ENCODE results near the gene VAV2.

Gene VAV2

GRCh38 chr9:133813749-133814585 is 178.2 kb downstream of the VAV2 start:
- no peak for DNase-seq

DNA sequence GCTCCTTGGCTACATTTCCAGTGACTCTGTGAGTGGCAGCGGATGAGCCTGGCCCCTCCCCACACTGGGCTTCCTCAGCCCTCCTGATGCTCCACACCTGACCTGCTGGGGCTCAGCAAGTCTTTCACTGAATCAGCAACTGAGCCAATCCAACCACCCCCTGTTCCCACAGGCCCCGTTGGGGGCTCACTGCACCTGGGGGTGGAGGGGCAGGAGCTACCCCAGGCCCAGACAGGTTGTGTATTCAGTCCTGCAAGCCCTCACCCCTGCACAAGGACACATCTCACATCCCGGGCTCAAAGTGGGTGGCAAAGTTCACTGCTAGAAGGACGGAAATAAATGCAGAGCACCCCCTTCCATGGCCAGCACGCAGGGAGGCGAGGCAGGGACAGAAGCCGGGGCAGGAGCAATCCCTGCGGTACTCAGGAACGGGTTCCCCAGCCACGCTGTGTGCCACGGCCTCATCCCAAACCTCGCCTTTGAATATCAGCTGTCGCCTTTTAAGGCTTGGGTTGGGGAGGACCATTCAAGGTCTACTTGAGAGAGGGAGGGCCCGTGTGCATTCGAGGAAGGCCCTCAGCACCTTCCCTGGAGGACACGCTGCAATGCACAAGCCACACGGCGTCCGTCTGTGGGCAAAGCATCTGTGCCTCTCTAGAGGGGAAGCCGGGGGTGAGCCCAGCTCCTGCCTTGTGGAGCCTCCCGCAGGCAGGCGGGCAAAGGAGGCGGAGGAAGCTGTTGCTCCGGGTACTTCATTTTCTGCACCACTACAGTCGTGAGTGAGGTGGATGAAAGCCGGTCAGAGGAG is 179.0 kb downstream of the VAV2 start:
- no peak for DNase-seq

- DNase-seq: no peak
These were observed 179.9 kb downstream of the VAV2 start for GRCh38 chr9:133812077-133812868.

DNA sequence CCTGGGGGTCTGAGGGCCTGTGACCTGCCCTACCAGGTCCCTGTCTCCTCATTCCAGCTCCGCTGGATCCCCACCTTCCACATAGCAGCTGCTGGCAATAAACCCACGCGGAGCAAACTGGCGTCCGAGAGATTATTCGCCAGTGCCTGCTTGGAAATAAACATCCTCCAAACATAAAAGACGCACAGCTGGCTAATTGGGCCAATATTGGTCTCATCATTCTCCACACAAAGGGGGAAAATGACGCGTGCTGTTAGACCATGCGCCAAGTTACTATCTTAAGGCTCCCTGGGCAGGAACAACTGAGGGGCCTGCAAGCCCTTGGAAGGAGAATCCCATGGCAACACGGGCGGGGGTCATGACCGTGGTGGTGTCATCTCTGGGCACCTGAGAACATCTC is 180.7 kb downstream of the VAV2 start:
- no peak for DNase-seq

DNA sequence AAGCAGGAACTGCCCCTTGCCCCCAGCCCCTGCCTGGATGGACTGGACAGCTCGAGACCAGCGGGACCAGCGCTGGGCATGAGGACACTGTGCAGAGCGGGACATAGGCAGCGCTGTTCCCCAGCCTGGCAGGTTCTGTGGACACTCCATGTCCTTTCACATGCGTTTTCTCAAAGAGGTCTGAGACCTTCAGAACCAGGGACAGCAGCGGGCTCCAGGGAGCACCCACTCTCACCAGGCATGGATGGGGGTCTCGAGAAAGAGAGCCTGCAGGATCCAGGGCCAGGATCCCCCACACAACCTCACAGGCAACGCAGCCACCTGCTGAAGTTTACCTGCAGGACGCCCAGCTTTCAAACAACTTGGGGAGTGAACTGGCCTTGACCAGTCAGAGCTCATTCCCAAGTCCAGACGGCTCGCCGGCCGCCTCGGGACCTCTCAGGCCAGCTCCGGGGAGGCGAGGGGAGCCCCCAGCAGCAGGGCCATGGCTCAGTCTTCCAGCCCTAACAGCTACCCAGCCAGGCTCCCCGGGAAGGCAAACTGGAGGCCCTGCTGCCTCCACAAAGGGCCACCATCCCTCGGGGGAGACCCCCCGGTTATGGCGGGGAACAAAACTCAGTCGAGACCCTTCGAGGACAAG is 181.4 kb downstream of the VAV2 start:
- no peak for DNase-seq

DNA sequence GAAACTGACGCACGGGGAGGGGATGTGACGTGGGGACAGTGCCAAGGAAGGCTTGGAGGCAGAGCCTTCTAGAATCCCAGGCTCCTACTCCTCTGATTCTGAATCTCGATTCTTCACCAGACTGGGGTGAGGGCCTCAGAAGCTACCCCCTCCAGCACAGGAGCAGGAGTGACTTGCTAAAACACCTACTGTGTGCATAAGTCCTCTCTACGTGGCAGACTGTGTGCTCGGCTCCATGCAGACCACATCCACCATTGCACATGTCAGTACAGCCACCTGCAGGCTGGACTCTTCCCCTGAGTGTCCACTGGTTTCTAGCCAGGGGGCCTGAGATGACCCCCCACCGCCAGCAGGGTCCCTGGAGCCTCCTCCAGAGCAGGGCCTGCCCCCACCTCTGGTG is 182.8 kb downstream of the VAV2 start:
- no peak for DNase-seq

DNA sequence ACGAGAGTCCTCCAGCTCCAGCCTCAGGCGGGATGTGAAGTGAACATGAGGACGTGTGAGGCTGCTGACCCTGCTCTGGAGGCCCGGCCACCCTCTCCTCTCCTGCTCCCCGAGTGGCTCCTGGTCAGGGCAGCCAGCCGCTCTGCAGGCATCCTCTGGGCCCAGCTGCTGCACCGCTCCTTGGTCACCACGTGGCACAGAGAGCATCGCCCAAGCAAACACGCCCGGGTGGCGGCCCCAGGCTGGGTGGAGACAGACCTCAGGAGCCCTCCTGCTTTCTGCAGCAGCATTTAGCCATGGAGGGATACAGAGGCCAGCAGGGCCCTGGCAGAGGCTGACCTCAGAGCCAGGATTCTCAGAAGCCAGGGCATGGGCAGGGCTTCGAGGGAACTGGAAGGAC is 184.3 kb downstream of the VAV2 start:
- no peak for DNase-seq

GRCh38 chr9:133807037-133807436 is 185.1 kb downstream of the VAV2 start:
- no peak for DNase-seq

DNA sequence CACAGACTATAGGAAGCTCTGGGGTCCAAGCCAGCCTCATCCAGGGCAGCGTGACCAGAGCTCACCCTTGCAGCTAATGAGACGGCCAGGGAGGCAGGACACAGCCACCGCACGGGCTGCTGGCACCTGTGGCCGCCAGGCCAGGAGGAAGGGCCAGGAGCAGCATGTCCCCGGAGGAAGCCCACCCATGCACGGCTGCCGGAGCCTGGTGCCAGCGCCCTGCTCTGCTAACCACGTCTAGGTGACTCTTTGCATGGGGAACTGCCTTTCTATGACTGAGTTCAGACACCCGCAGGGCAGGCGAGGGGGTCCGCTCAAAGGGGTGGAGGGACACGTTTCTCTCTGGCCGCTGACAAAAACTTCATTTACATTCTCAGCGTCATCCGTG is 185.5 kb downstream of the VAV2 start:
- no peak for DNase-seq

DNA sequence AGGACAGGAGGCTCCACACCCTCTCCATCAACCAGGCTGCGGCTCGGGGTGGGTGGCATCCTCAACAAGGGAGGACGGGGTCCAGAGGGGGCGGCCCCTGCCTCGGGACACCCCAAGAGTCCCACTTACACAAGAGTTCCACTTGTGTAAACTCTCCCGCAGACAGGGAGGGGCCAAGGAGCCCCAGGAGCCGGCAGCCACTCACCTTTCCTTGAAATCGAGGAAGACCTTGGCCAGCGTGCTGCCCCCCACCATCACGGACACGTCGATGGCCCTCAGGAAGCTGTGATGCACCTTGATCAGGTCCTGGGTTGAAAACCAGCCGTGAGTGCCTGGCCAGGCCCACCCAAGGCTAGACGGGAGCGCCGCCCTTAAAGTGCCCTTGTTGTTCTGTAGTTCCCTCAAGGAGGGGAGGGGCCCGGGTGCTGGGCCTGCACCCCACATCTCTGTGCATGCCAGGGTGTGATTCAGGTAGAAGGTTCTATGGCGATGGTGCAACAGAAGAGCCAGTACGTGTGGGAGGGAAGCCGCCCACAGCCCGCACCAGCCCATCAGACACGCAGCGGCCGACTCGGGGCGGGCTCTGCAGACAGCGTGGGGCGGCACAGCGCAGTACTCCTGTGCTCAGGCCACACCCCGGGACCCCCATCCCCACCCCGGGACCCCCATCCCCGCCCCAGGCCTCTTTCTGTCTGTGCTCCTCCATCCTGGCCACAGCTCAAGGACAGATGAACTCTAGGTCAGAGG is 186.1 kb downstream of the VAV2 start:
- DNase-seq: no peak

- no peak for DNase-seq
These were observed 187.9 kb downstream of the VAV2 start for GRCh38 chr9:133804199-133804598.

DNA sequence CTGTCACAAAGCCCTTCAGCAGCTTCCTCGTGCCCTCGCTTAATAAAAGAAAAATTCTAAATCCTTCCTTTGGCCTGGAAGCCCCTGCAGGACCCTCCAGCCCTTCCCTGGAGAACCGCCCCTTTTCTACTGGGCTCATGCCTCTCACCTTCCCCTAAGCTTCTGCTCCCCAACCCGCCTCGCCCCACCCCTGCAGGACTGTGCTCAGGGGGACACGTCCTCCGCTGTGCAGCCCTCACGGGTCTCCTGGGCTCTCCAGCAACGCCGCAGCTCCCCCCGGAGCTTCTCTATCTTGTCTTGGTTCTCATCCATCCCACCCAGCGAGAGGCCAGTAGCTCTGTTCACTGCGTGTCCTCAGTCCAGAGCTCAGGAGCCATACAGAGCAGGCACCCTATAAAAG is 188.4 kb downstream of the VAV2 start:
- no peak for DNase-seq

DNA sequence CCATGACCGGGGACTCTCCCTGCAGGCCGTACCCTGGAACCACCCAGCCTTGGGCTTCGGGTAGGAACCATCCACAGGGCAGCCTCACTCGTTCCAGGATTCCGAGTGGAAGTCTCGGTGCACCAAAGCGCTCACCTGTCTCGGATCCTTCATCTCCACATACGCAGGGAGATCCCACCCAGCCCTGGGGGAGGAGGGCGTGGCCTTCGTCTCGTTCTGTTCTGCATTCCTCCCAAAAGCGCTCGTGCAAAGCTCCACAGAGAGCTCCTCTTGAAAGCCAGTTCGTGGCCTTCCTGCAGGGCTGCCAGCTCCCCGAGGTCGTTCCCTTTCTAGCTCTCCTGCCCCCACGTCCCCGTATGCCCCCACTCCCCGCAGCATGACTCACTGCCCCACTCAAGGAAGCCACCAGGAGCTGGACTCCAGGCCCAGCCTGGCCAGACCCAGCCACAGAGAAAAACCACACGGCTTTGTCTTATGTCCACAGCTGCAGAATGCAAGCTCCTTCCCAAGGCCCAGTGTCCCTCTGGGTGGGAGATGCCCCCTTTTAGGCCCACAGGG is 189.0 kb downstream of the VAV2 start:
- no peak for DNase-seq

- no peak for DNase-seq
These were observed 190.4 kb downstream of the VAV2 start for GRCh38 chr9:133801739-133802138.

GRCh38 chr9:133800266-133800665 is 191.9 kb downstream of the VAV2 start:
- DNase-seq: no peak

DNA sequence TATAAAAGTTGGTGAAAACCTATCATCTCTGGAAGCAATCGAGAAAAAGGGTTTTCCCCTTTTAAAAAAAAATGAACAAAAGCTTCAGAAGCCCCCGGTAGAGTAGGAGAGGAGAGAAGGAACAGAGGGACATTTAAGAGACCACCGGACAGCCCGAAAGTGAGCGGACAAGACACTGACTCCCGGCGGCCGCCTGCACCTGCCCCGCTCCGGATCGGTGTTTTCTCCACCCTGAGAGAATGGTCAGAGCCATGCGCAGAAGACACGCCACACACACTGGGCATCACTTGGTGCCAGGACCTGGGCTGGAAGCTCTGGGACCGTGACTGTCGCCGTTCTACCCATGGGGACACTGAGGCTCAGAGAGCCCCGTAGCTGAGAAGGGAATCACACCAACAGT is 192.4 kb downstream of the VAV2 start:
- DNase-seq: no peak

- DNase-seq: no peak
These were observed 193.0 kb downstream of the VAV2 start for GRCh38 chr9:133799106-133799505.

GRCh38 chr9:133798160-133798559 is 194.0 kb downstream of the VAV2 start:
- DNase-seq: no peak

DNA sequence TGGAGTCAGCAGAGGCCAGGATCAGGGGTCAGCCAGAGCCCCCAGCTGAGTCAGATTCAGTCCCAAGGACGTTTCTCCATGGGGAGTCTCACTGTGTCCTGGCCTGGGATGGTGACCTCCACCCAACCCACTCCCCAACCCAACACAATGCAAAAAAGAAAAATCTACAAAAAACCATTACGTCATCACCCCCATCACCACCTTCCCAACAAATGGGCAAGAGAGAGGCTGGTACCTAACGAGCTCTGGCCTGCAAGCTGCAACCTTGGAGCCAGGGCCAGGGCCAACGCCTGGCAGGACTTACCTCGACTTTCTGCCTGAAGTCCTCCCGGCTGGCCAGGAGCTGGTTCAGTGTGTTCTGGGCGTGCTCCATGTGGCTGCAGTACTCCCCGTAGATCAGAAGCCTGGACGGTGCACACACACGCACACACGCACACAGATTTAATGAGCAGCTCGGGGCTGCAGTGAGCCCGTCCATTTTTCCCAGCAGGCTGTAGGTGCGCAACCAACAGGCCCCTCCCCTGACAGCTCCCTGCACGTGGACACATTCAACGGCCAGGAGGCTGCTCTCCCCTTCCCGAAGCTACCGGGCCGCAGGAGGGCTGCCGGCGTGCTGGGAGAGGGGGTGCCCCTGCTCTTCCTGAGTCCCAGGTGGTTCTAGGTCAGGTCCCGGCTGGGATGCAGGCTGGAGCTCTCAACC is 194.6 kb downstream of the VAV2 start:
- DNase-seq: no peak

DNA sequence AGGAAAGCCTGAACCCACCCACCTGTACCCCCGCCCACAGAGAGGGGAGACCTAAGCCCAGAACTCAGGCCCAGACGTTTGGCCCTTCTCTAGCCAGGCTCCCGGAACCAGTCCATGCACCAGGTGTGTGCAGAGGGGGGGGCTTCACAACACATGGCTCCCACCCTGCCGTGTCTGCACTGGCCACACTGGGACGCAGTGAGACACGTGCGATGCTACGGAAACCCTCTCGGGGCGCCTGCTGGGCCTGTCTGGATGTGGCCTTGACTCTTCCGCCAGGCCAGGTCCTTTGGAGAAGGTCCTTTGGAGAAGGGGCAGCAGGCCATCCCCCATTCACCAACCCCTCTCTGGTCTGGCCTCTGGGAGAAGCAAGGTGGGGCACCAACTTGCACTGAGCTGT is 195.6 kb downstream of the VAV2 start:
- no peak for DNase-seq

DNA sequence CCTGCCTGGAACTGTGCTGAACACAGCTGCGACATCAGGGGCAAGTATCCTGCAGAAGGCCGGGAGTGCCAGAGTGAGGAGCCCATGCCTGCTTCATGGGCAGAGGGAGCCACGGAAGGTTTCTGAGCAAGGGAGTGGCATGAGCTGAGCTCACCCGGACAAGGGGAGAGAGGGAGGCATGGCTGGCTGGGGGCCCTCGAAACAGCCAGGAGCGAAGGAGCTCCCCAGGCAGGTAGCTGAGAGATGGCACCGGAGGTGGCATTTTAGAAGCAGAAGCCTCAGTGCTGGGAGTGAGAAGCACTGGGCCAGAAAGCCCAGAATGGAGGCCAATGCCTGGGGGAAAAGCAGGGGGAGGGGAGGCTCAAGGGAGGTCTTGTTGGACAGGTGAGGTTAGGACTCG is 197.1 kb downstream of the VAV2 start:
- no peak for DNase-seq
